Activated T-cell treated with anti-CD3 and anti-CD28 coated beads for 1 hour (primary cell): Measurements from ENCODE around the gene NDUFS7.
A peak's percentile ranks its signal among the peaks of the same experiment; 100 is the strongest.

Source experiments
- DNase-seq: peaks from one replicate; pipeline ENCODE4 v3.0.0-alpha.2; 2020; ENCODE audit warnings: low read depth

The NDUFS7 gene

DNA sequence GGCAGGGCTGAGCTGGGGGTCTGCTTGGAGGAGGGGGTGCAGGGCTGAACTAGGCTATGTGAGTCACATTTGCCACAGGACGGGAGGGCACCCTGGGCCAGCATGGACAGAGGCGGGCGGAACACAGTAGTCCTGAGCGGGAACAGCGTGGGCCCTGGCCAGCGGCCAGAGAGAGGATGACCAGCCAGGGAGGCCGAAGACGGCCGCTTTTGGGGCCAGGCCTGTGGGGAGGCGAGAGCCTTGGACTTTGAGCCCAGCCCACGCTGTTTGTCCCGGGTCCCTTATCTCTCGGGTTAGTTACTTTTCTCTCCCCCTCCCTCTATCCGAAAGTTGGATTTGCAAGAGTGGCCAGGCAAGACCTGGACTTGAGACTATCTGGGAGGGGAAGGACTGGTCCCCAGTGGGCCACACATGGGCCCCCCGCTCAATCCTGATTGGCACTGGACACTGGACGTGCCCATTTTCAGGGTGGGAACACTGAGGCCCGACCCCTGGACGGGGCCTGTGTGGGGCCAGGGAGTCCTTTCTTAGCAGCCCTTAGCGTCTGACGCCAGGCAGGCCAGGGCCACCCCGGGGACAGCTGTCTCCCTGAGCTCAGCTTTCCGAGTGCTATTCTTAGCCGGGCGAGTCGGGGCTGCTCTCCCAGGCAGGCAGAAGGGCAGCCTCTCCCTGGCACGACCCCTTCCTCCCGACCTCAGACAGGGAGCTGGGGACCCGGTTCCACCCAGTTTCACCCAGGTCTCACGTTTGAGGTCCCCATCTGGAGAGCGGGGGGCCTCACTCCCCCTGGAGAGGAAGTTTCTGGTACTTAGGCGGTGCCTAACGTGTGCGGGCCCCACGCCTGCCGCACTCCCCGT, 16.8 kb downstream of the NDUFS7 start:
- DNase-seq = no peak

- peak; percentile 55 for DNase-seq
These were observed 17.6 kb downstream of the NDUFS7 start, which contains the start of gene GAMT for GRCh38 chr19:1401138-1401888. GAMT (minus strand) TSS chr19:1401542; CDS start chr19:1401476, 66 bp downstream.

- DNase-seq = no peak
These were observed 18.1 kb downstream of the NDUFS7 start for GRCh38 chr19:1401889-1402217.

GRCh38 chr19:1402411-1403070, 18.8 kb downstream of the NDUFS7 start:
- DNase-seq = no peak

- peak; percentile 99 for DNase-seq
These were observed 23.2 kb downstream of the NDUFS7 start for GRCh38 chr19:1406774-1407527.

DNA sequence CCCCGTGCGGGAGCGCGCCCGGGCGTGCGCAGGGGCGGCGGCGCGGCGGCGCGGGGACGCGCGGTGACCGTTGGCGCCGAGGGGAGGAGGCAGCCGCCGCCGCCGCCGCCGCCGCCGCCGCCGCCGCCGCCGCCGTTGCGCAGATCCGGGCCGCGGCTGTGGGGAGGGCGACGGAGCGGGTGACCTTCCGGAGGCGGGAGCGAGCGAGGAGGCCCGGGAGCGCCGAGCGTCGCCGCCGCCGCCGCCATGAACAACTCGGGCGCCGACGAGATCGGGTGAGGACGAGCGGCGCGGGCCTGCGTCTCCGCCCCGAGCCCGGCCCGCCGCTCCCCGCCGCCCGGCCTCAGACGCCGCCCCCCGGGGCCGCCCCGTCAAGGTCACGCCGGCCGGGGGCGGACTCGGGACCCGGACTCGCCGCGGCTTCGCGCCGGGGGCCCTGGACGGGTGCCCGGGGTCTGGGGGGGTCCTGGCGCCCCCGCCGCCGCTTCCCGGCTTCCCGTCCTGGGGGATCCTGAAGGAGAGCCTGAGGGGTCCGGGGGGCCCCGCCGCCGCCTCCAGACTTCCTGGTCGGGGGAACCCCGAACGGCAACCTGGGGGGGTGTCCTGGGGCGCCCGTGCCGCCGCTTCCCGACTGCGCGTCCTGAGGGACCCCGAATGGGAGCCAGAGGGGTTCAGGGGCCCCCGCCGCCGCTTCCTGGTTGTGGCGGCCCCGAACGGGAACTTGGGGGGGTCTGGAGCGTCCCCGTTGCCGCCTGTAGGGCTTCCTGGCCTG, 24.0 kb downstream of the NDUFS7 start, which contains the start of gene DAZAP1:
Gene DAZAP1, plus strand, starts transcription at position 59 of the 772 bp plus-strand sequence. Its CDS starts 188 bp downstream, at position 247.
- peak; percentile 31 for DNase-seq

DNA sequence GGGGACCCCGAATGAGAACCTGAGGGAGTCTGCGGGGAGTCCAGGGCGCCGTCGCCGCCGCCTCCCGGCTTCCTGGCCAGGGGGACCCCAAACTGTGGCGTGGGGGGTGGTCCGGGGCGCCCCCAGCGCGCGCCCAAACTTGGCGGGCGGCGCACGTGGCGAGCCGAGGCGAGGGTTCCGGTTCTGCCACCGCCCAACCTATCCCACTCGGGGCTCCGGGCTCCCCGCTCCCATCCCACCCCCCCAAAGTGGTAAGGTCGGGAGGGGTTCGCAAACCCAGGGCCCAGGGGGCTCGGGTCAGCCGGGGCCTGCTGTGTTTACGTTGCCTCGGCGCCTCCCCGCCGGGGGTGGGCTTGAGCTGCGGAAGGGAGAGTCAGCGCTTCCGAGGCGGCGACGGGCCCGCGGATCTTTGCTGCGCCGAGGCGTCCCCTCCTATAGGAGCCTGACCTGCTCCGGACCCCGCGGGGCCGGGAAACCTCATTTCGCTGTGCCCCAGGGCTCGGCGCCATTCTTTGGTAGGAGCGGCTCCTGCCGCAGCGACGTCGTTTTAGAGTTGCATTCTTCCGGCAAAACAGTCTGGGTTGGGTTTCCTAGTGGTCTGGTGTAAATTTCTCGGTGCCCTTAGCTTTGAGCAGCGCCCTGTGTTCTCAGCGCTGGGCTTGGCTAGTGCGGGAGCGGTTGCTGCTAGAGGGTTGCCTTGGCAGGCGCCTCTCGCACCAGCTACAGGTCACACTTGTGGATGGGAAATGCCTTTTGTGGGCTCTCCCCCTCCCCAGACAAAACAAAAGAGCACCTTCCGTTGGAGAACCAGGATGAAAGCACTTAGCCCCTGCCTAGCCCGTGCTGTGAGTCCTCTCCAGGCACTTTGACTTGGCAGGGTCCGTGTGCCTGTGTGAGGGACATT, 24.8 kb downstream of the NDUFS7 start:
- peak; percentile 45 for DNase-seq

DNA sequence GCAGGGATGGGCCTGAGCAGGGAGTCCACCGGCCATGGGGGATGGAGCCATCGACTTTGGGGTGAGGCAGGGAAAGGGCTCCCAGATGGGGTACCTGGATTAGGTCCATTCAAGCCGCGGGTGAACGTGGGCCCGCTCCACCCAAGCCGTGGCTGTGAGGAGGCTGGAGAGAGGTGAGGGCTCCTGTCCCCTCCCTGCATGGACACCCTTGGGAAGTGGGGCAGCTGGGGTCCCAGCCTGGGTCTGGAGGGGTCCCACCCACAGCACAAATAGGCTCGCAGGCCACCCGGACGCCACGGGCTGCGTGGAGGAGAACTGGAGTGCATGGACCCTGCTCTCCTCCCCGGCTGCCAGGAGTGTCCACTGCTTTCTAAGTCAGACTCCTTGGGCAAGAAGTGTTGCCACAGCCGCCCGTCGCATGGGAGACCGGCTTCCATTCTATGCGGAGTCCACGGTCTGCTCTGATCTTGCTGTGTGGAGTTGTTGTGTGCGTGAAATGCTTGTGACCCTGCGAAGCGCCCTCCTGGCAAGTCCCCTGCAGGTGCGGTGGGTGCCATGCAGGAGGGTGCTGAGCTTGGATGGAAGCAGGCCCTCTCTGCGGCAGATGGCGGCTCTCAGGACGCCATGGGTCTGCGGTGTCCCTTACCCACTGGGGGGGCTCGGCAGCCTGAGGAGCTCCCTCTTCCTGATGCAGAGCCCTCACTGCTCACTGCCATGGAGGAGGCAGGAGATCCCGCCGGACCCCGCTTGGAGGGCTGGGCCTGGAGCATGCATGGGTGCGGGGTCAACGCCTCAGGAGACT, 25.7 kb downstream of the NDUFS7 start:
- DNase-seq = no peak

DNA sequence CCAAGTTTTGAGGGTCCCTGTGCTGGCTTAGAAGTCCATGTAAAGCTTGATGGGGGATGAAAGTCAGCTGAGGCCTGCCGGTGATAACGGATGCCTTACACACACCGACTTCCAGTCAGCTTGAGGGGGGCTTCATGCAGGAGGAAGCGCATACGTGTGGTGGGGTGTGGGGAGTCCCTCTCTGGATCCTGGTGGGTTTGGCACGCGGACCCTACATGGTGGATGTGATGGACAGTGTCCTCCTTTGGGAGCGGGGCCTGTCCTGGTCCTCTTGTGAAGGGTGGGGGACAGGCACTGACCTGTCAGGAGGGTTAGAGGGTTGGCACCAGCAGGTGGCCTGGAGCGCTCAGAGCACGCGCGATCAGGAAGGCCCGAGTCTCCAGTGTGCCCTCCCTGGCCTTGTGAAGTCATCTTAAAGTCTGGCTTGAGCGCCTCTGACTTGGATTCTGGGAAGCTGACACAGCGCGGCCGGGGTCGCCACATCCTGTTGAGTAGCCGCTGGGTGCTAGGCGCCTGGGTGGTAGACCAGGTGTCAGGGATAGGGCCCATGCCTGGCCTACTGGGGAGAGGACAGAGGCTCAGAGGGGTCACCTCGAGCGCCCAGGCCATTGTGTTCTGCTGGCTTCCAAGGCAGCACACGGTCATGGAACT, 26.6 kb downstream of the NDUFS7 start:
- no peak for DNase-seq

DNA sequence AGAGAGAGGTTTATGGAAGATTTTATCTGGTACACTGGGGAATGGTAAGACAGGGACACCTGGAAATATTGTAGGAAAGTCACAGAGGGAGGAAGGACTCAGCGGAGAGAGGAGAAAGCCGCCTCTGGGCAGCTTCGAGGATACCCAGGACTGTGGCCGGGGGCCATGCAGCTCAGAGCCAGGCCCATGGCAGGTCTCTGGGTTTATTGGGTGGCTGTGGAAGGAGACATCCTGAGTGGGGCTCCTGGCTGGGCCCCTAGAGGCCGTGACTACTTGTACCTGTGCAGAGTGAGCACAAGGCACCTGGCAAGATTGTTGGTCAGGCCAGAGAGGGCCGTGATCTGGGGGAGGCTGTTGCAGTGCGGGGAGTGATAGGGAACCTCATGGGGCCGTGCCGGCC, 27.1 kb downstream of the NDUFS7 start:
- DNase-seq = no peak

GRCh38 chr19:1411255-1412191, 27.8 kb downstream of the NDUFS7 start:
- DNase-seq = no peak

- no peak for DNase-seq
These were observed 28.7 kb downstream of the NDUFS7 start for GRCh38 chr19:1412323-1412923.

- DNase-seq = no peak
These were observed 29.5 kb downstream of the NDUFS7 start for GRCh38 chr19:1412995-1413800.

GRCh38 chr19:1416014-1416841, 32.5 kb downstream of the NDUFS7 start:
- DNase-seq = no peak

- DNase-seq = no peak
These were observed 33.4 kb downstream of the NDUFS7 start for GRCh38 chr19:1417145-1417544.
